Fibroblast of lung (primary cell): Measurements from ENCODE around the gene LCN9. TPM values are rescaled to one million over a fixed set of nuclear protein-coding genes. Genes with fewer than 3 reads are reported as not detected.

Experiments
- DNase-seq, 2 donors: peaks; one replicate each; pipeline versions ENCODE4 v3.0.0 to v3.0.0-alpha.2; 2010; ENCODE audit warnings: low read depth in 2 of 2
- H2AFZ ChIP-seq: 2 replicates; pipeline ENCODE4 v1.5.1; 2012; ENCODE audit warnings: low read length, control low read depth, inconsistent platforms
- H3K27ac ChIP-seq: 2 replicates; pipeline ENCODE4 v1.5.1; 2011; ENCODE audit warnings: low read length, control low read depth; ENCODE audit not compliant: insufficient read depth
- H3K27me3 ChIP-seq: 2 replicates; pipeline ENCODE4 v1.5.1; 2011; ENCODE audit warnings: mild to moderate bottlenecking, low read length; ENCODE audit not compliant: control insufficient read depth, insufficient read depth
- H3K36me3 ChIP-seq: 2 replicates; pipeline ENCODE4 v1.5.1; 2011; ENCODE audit warnings: low read length; ENCODE audit not compliant: control insufficient read depth, insufficient read depth
- H3K4me1 ChIP-seq: 2 replicates; pipeline ENCODE4 v1.5.1; 2011; ENCODE audit warnings: low read length; ENCODE audit not compliant: control insufficient read depth, insufficient read depth; ENCODE audit errors: extremely low read depth
- H3K4me2 ChIP-seq: 2 replicates; pipeline ENCODE4 v1.5.1; 2011; ENCODE audit warnings: low read length, control low read depth; ENCODE audit not compliant: insufficient read depth; ENCODE audit errors: extremely low read depth
- H3K4me3 ChIP-seq, 4 experiments: fragments of 200-600 bp in 1 of 4; sonication (generic) in 1 of 4; replicated peaks in 1 of 4; 2 replicates each; pipeline ENCODE4 v1.5.1; 2011 to 2016; ENCODE audit warnings: low read length in 4 of 4, low read depth in 3 of 4, mild to moderate bottlenecking in 3 of 4, control low read depth in 2 of 4, inconsistent platforms in 1 of 4, mixed read lengths in 1 of 4; ENCODE audit not compliant: insufficient read depth in 1 of 4; ENCODE audit errors: control extremely low read depth in 1 of 4
- H3K79me2 ChIP-seq: 2 replicates; pipeline ENCODE4 v1.5.1; 2012; ENCODE audit warnings: mild to moderate bottlenecking, low read length, inconsistent platforms; ENCODE audit not compliant: control insufficient read depth, insufficient read depth
- H3K9ac ChIP-seq: 2 replicates; pipeline ENCODE4 v1.5.1; 2011; ENCODE audit warnings: mild to moderate bottlenecking, low read length, control low read depth; ENCODE audit not compliant: insufficient read depth
- H3K9me3 ChIP-seq: 2 replicates; pipeline ENCODE4 v1.5.1; 2012; ENCODE audit warnings: low read depth, low read length; ENCODE audit not compliant: control insufficient read depth, insufficient read depth
- H4K20me1 ChIP-seq: 2 replicates; pipeline ENCODE4 v1.5.1; 2011; ENCODE audit warnings: low read length; ENCODE audit not compliant: control insufficient read depth, insufficient read depth; ENCODE audit errors: extremely low read depth
- EZH2 ChIP-seq: IDR thresholded peaks from 2 replicates; pipeline ENCODE4 v1.5.1; 2012; ENCODE audit warnings: low read length, control low read depth, mild to moderate bottlenecking; ENCODE audit errors: missing control alignments
- polyA plus RNA-seq, 2 donors: library from polyadenylated mRNA; depleted of rRNA in 1 of 2; stranded (reverse) in 1 of 2; unstranded in 1 of 2; fragments of >200 nt; gene quantifications; 2 replicates each; pipeline ENCODE4 v1.2.1, GENCODE V29; 2011 to 2012; ENCODE audit warnings: missing spikeins in 1 of 2
- total RNA-seq: library from RNA; depleted of rRNA; stranded (reverse); fragments of >200 nt; gene quantifications from 2 replicates; pipeline ENCODE4 v1.2.1, GENCODE V29; 2014
- TF ChIP-seq, protein P1 (sequence below), 2 donors: IDR thresholded peaks in 1 of 2; conservative IDR thresholded peaks in 1 of 2; 1 replicate in 1 of 2; 2 replicates in 1 of 2; pipeline ENCODE4 v1.5.1; 2011 to 2012; ENCODE audit warnings: low read length in 2 of 2, control low read depth in 1 of 2, inconsistent platforms in 1 of 2, low read depth in 1 of 2, mild to moderate bottlenecking in 1 of 2

LCN9 gene
- total and polyA plus RNA-seq, 2 donors (not counting 1 experiment from before 2014, with no cell fraction given): not detected

DNA sequence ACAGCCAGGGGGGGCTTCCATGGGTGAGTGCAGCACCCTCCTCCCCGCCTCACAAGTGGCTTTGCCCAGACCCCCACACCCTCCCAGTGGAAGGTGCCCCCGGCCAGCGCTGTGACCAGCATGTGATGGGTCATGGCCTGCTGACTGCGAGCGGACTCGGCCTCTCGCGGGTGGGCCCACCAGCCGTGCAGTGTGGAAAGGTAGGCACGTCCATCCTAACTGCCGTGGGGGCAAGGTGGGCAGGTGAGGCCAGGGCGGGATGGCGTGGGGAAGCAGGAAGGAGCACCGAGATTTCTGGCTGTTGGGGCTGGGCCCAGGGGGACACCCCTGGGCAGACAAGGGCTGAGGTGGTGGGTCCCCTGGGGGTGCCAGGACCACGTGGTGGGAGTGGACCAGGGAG is 24.1 kb downstream of the LCN9 start:
- Histone ChIP-seq H2AFZ (no peak overlapping the region), H3K9ac (no peak overlapping the region), H3K79me2 (no peaks in the 10 kb centered on the region), H4K20me1 (no peaks in the 10 kb centered on the region), H3K27ac (no peak overlapping the region), H3K4me3 (no peak overlapping the region), H3K9me3 (no peaks in the 10 kb centered on the region), H3K36me3 (no peaks in the 10 kb centered on the region), H3K27me3 (no peaks in the 10 kb centered on the region), H3K4me2 (no peak overlapping the region), H3K4me1 (no peaks in the 10 kb centered on the region)
- DNase-seq: no peak
- TF ChIP-seq, protein P1, sequence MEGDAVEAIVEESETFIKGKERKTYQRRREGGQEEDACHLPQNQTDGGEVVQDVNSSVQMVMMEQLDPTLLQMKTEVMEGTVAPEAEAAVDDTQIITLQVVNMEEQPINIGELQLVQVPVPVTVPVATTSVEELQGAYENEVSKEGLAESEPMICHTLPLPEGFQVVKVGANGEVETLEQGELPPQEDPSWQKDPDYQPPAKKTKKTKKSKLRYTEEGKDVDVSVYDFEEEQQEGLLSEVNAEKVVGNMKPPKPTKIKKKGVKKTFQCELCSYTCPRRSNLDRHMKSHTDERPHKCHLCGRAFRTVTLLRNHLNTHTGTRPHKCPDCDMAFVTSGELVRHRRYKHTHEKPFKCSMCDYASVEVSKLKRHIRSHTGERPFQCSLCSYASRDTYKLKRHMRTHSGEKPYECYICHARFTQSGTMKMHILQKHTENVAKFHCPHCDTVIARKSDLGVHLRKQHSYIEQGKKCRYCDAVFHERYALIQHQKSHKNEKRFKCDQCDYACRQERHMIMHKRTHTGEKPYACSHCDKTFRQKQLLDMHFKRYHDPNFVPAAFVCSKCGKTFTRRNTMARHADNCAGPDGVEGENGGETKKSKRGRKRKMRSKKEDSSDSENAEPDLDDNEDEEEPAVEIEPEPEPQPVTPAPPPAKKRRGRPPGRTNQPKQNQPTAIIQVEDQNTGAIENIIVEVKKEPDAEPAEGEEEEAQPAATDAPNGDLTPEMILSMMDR (conservative IDR thresholded peaks at IDR 0.05 in 1 of 2, IDR thresholded peaks at IDR 0.05 in 1 of 2; ENCODE audit: low read depth in 1 of 2, low read length in 2 of 2): no peak
- TF ChIP-seq EZH2: no peak

DNA sequence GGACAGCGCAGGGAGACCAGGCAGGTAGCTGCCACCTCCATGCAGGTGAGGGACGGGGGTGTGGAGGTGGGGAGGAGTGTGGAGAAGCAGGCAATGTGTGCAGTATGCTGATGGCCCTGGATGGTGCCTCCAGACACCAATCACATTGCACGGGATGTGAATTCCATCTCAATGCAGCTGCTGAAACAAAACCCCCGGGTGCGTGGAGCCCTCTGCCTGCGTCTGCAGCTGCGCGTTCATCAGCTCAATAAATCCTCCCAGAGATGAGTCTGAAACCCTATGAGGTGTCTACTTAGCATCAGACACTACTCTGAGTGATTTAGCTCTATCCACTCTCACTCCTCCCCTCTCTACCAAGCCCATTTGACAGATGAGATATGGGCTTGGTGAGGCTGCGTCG is 25.9 kb downstream of the LCN9 start:
- H3K36me3 ChIP-seq: no peaks in the 10 kb centered on the region
- no peak overlapping the region for H3K4me2 ChIP-seq
- H2AFZ ChIP-seq: no peak overlapping the region
- H3K9ac ChIP-seq: no peak overlapping the region
- H3K4me3 ChIP-seq: no peak overlapping the region
- no peaks in the 10 kb centered on the region for H3K27me3 ChIP-seq
- TF ChIP-seq, protein P1 (conservative IDR thresholded peaks at IDR 0.05 in 1 of 2, IDR thresholded peaks at IDR 0.05 in 1 of 2; ENCODE audit: low read depth in 1 of 2, low read length in 2 of 2): no peak
- TF ChIP-seq EZH2: no peak
- no peaks in the 10 kb centered on the region for H3K4me1 ChIP-seq
- H3K79me2 ChIP-seq: no peaks in the 10 kb centered on the region
- DNase-seq: no peak
- no peak overlapping the region for H3K27ac ChIP-seq
- no peaks in the 10 kb centered on the region for H4K20me1 ChIP-seq
- H3K9me3 ChIP-seq: no peaks in the 10 kb centered on the region

DNA sequence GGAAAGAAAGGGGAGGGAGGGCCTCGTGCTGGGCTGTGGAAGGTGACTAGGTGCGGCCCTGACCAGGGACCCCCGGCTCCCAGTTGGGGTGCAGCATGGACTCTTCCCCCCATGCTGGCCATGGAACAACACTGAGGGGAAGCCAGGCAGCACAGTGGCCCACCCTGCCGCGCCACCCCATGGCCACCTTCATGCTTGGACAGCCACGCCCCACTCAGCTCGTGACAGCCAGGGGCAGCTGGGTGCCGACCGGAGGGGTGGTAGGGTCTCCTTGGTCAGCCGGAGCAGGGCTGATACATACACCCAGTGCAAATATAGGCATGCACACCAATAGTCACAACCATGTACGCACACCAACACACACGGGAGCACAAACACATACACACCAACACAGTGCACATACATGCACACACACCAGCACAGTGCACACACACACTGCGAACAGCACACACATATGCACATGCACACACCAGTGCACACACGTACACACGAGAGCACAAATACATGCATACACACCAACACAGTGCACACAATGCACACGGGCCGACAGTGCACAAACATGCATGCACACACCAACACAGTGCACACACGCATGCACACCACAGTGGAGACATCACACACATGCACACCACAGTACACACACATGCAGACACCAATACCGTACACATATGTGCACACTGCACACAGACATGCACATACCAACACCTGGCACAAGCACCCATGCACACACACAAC is 27.9 kb downstream of the LCN9 start:
- H3K79me2 ChIP-seq: no peaks in the 10 kb centered on the region
- H3K27me3 ChIP-seq: no peaks in the 10 kb centered on the region
- H3K36me3 ChIP-seq: no peaks in the 10 kb centered on the region
- no peak overlapping the region for H3K27ac ChIP-seq
- no peak for TF ChIP-seq EZH2
- TF ChIP-seq, protein P1 (conservative IDR thresholded peaks at IDR 0.05 in 1 of 2, IDR thresholded peaks at IDR 0.05 in 1 of 2; ENCODE audit: low read depth in 1 of 2, low read length in 2 of 2): no peak
- H3K4me1 ChIP-seq: no peaks in the 10 kb centered on the region
- H3K9me3 ChIP-seq: no peaks in the 10 kb centered on the region
- no peak overlapping the region for H3K9ac ChIP-seq
- DNase-seq: no peak
- H4K20me1 ChIP-seq: no peaks in the 10 kb centered on the region
- H3K4me2 ChIP-seq: no peak overlapping the region
- no peak overlapping the region for H3K4me3 ChIP-seq
- no peak overlapping the region for H2AFZ ChIP-seq
